ENCODE measurements around the gene SLC2A6. TPM values are rescaled to one million over a fixed set of nuclear protein-coding genes. Genes with fewer than 3 reads are reported as not detected.

The SLC2A6 gene
- total RNA-seq, 1 experiment from 2014 or later = 10.7 TPM

- Histone ChIP-seq H3K4me1 (ENCODE audit: control insufficient read depth in 1 of 2, insufficient read depth in 2 of 2, low read length in 2 of 2) (no peaks in the 10 kb centered on the region), H3K4me2 (ENCODE audit: low read length) (no peak overlapping the region), H3K9me2 (ENCODE audit: insufficient read depth) (no peaks in the 10 kb centered on the region), H4K20me1 (ENCODE audit: insufficient read depth) (no peaks in the 10 kb centered on the region), H3K36me3 (ENCODE audit: control insufficient read depth in 1 of 2, insufficient read depth in 2 of 2, low read length in 2 of 2) (no peaks in the 10 kb centered on the region), H3K4me3 (replicated peaks in 1 of 2; ENCODE audit: low read depth in 1 of 2, low read length in 2 of 2) (no peak overlapping the region), H3K27me3 (ENCODE audit: insufficient read depth, low read length) (no peaks in the 10 kb centered on the region; the same call in 1 of the 2 replicates), H3K27ac (ENCODE audit: low read depth, low read length) (no peak overlapping the region), H3K9me3 (ENCODE audit: control insufficient read depth in 1 of 2, insufficient read depth in 1 of 2, low read depth in 1 of 2, low read length in 2 of 2) (no peaks in the 10 kb centered on the region), H3K9ac (ENCODE audit: low read length) (no peak overlapping the region), H3K79me2 (ENCODE audit: insufficient read depth, low read length) (no peaks in the 10 kb centered on the region), H2AFZ (ENCODE audit: low read depth, low read length, poor library complexity, severe bottlenecking) (no peak overlapping the region)
- BruUV-seq (replicated peaks) = no TSS peak
- POLR2A ChIA-PET = no interaction called here
- RAD21 ChIA-PET (ENCODE audit: low non-redundant PET in 1 of 2, low total read pairs in 2 of 2, uncharacterized antibody in 2 of 2, unreplicated experiment in 2 of 2) = no interaction called here
- intact Hi-C loops (cut with micrococcal nuclease) = no loop called here
- TF ChIP-seq, protein P1, sequence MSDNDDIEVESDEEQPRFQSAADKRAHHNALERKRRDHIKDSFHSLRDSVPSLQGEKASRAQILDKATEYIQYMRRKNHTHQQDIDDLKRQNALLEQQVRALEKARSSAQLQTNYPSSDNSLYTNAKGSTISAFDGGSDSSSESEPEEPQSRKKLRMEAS (IDR thresholded peaks at IDR 0.05) = no peak
- no peak for TF ChIP-seq RAD21 (IDR thresholded peaks at IDR 0.05; ENCODE audit: low read depth)
- TF ChIP-seq EZH2phosphoT487 (IDR thresholded peaks at IDR 0.05; ENCODE audit: borderline replicate concordance) = no peak
- no peak for TF ChIP-seq ELF1 (IDR thresholded peaks at IDR 0.05; ENCODE audit: borderline replicate concordance, low read depth)
- TF ChIP-seq EGR1 (IDR thresholded peaks at IDR 0.05; ENCODE audit: low read depth) = no peak
- TF ChIP-seq POLR2AphosphoS5 (IDR thresholded peaks at IDR 0.05; ENCODE audit: low read depth, low read length) = no peak
- TF ChIP-seq CEBPB (IDR thresholded peaks at IDR 0.05; ENCODE audit: low read depth) = no peak
- no peak for TF ChIP-seq TCF7L2 (IDR thresholded peaks at IDR 0.05; ENCODE audit: borderline replicate concordance, extremely low read depth, insufficient read depth, insufficient read length)
- TF ChIP-seq ATF3 (IDR thresholded peaks at IDR 0.05) = no peak
- TF ChIP-seq SIN3A (IDR thresholded peaks at IDR 0.05; ENCODE audit: low read depth) = no peak
- no peak for TF ChIP-seq CTCF (IDR thresholded peaks at IDR 0.05 in 2 of 3, conservative IDR thresholded peaks at IDR 0.05 in 1 of 3; ENCODE audit: borderline replicate concordance in 1 of 3, insufficient read depth in 1 of 3, low read depth in 2 of 3, low read length in 2 of 3)
- TF ChIP-seq EZH2 (IDR thresholded peaks at IDR 0.05) = no peak
- TF ChIP-seq YY1 (IDR thresholded peaks at IDR 0.05; ENCODE audit: extremely low read depth, insufficient replicate concordance, low read depth, low read length) = no peak
- TF ChIP-seq REST (IDR thresholded peaks at IDR 0.05; ENCODE audit: low read depth) = no peak
- TF ChIP-seq CBX3 (IDR thresholded peaks at IDR 0.05; ENCODE audit: low read depth) = no peak
- TF ChIP-seq JUND (IDR thresholded peaks at IDR 0.05) = no peak
- DNase-seq (ENCODE audit: low read depth, low spot score) = no peak
- ATAC-seq = no peak
- CTCF ChIA-PET = interaction anchor here (1.9 kb wide), 1 partner anchor 8 kb away, joined by 7 read pairs; no protein-coding TSS in a partner anchor
These were observed 15.9 kb upstream of the SLC2A6 start for GRCh38 chr9:133494636-133495326.

Measured in HCT116 (cell line).